Measurements from ENCODE around the gene TMTC1. TPM values are rescaled to one million over a fixed set of nuclear protein-coding genes. Genes with fewer than 3 reads are reported as not detected.

The TMTC1 gene
- total RNA-seq, 1 experiment from 2014 or later, result 6.1 TPM

DNA sequence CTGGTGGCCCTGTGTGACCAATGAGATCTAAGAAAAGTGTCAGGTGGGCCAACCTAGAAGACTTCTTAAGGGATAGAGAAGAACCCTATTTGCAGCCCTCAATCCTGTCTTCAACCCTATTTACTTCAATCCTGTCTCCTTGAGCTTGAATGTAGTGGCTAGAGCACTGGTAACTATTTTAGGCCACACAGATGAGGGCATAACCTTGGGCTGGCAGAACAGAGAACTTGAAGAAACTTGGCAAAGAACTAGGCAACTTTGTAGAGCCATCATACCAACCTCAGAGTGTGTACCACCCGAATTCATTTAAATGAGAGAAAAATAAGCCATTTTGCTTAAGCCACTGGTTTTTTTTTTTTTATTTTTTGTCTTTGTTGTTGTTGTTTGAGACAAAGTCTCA lies 94.8 kb downstream of the TMTC1 start:
- TF ChIP-seq EZH2 (IDR thresholded peaks at IDR 0.05; ENCODE audit: borderline replicate concordance, low read depth, low read length, poor library complexity, severe bottlenecking), result no peak
- TF ChIP-seq, protein P1, sequence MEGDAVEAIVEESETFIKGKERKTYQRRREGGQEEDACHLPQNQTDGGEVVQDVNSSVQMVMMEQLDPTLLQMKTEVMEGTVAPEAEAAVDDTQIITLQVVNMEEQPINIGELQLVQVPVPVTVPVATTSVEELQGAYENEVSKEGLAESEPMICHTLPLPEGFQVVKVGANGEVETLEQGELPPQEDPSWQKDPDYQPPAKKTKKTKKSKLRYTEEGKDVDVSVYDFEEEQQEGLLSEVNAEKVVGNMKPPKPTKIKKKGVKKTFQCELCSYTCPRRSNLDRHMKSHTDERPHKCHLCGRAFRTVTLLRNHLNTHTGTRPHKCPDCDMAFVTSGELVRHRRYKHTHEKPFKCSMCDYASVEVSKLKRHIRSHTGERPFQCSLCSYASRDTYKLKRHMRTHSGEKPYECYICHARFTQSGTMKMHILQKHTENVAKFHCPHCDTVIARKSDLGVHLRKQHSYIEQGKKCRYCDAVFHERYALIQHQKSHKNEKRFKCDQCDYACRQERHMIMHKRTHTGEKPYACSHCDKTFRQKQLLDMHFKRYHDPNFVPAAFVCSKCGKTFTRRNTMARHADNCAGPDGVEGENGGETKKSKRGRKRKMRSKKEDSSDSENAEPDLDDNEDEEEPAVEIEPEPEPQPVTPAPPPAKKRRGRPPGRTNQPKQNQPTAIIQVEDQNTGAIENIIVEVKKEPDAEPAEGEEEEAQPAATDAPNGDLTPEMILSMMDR (conservative IDR thresholded peaks at IDR 0.05; ENCODE audit: low read depth, low read length), result no peak
- intact Hi-C loops (cut with micrococcal nuclease; ENCODE audit: unreplicated experiment), result no loop called here
- Histone ChIP-seq H3K4me3 (ENCODE audit: low read depth, low read length, poor library complexity, severe bottlenecking) (no peak overlapping the region), H3K27ac (ENCODE audit: low read depth, low read length, poor library complexity, severe bottlenecking) (no peak overlapping the region), H3K27me3 (replicated peaks; ENCODE audit: insufficient read depth, low read depth, low read length, poor library complexity) (peaks cover 77% of the 10 kb centered on the region), H3K9me3 (ENCODE audit: low read depth, low read length, poor library complexity, severe bottlenecking) (no peaks in the 10 kb centered on the region), H3K36me3 (ENCODE audit: insufficient read depth, low read length, poor library complexity, severe bottlenecking) (no peaks in the 10 kb centered on the region), H3K4me1 (ENCODE audit: insufficient read depth, low read length, poor library complexity, severe bottlenecking) (no peaks in the 10 kb centered on the region)
- no TSS peak for BruUV-seq (replicated peaks)
- DNase-seq (ENCODE audit: low spot score), result no peak
- ChIA-PET POLR2A (ENCODE audit: low non-redundant PET) (no interaction called here), CTCF (no interaction called here)

DNA sequence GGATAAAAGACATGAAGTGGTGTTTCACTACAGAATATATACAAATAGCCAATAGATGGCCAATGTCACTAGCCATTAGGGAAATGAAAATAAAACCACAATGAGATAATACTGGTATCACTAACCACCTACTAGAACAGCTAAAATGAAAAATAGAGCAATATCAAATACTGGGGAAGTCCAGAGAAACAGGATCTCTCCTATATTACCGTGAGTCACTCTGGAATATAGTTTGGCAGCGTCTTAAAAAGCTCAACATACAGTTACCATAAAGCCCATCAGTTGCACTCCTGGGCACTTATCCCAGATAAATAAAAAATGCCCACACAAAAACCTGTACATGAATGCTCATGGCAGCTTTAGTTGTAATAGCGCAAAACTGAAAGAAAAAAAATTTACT lies 101.7 kb downstream of the TMTC1 start:
- Histone ChIP-seq H3K27ac (ENCODE audit: low read depth, low read length, poor library complexity, severe bottlenecking) (no peak overlapping the region), H3K36me3 (ENCODE audit: insufficient read depth, low read length, poor library complexity, severe bottlenecking) (no peaks in the 10 kb centered on the region), H3K4me3 (ENCODE audit: low read depth, low read length, poor library complexity, severe bottlenecking) (no peak overlapping the region), H3K27me3 (replicated peaks; ENCODE audit: insufficient read depth, low read depth, low read length, poor library complexity) (peaks cover 62% of the 10 kb centered on the region), H3K9me3 (ENCODE audit: low read depth, low read length, poor library complexity, severe bottlenecking) (no peaks in the 10 kb centered on the region), H3K4me1 (ENCODE audit: insufficient read depth, low read length, poor library complexity, severe bottlenecking) (no peaks in the 10 kb centered on the region)
- ChIA-PET POLR2A (ENCODE audit: low non-redundant PET) (no interaction called here), CTCF (no interaction called here)
- no peak for DNase-seq (ENCODE audit: low spot score)
- intact Hi-C loops (cut with micrococcal nuclease; ENCODE audit: unreplicated experiment), result no loop called here
- BruUV-seq (replicated peaks), result no TSS peak
- TF ChIP-seq, protein P1 (conservative IDR thresholded peaks at IDR 0.05; ENCODE audit: low read depth, low read length), result no peak
- TF ChIP-seq EZH2 (IDR thresholded peaks at IDR 0.05; ENCODE audit: borderline replicate concordance, low read depth, low read length, poor library complexity, severe bottlenecking), result no peak

DNA sequence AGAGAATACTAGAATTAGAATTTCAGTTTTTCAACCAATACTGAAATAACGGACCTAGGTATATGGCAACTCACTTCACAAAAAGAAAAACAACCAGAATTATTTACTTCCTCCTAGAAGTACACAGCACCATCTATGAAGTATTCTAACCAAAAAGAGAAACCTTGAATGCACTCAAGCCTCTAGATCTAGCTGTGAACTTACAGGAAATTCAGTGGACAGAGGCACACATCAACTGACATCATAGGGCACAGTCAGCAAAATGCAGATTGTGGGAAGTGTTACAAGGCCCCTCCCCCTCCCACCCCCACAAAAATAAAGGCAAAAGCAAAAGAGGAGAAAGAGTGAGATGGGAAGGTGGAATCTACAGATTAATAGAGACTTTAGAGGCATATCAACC lies 102.4 kb downstream of the TMTC1 start:
- intact Hi-C loops (cut with micrococcal nuclease; ENCODE audit: unreplicated experiment), result no loop called here
- H3K27me3 ChIP-seq (replicated peaks; ENCODE audit: insufficient read depth, low read depth, low read length, poor library complexity), result peaks cover 60% of the 10 kb centered on the region
- ChIA-PET CTCF (no interaction called here), POLR2A (ENCODE audit: low non-redundant PET) (no interaction called here)
- H3K9me3 ChIP-seq (ENCODE audit: low read depth, low read length, poor library complexity, severe bottlenecking), result no peaks in the 10 kb centered on the region
- TF ChIP-seq, protein P1 (conservative IDR thresholded peaks at IDR 0.05; ENCODE audit: low read depth, low read length), result no peak
- no peak for TF ChIP-seq EZH2 (IDR thresholded peaks at IDR 0.05; ENCODE audit: borderline replicate concordance, low read depth, low read length, poor library complexity, severe bottlenecking)
- BruUV-seq (replicated peaks), result no TSS peak
- no peaks in the 10 kb centered on the region for H3K36me3 ChIP-seq (ENCODE audit: insufficient read depth, low read length, poor library complexity, severe bottlenecking)
- no peaks in the 10 kb centered on the region for H3K4me1 ChIP-seq (ENCODE audit: insufficient read depth, low read length, poor library complexity, severe bottlenecking)
- H3K27ac ChIP-seq (ENCODE audit: low read depth, low read length, poor library complexity, severe bottlenecking), result no peak overlapping the region
- DNase-seq (ENCODE audit: low spot score), result no peak
- H3K4me3 ChIP-seq (ENCODE audit: low read depth, low read length, poor library complexity, severe bottlenecking), result no peak overlapping the region
